Activated T-cell treated with anti-CD3 and anti-CD28 coated beads, Interleukin-2, amount 50 U/mL, for 4 hours (primary cell): ENCODE data around the gene TMEM88. TPM values are rescaled to one million over a fixed set of nuclear protein-coding genes. Genes with fewer than 3 reads are reported as not detected.

Source experiments
- ATAC-seq, 2 donors: fragments of 200-7000 bp; cut with Tn5 transposase; one replicate each; pipeline ENCODE4 v1.10.0; 2021
- DNase-seq: peaks from one replicate; pipeline ENCODE4 v3.0.0-alpha.2; 2020
- H3K27me3 Mint-ChIP-seq: one replicate; pipeline ENCODE4 v1.8.0; 2021; ENCODE audit warnings: low read depth, mixed read lengths
- H3K36me3 Mint-ChIP-seq: one replicate; pipeline ENCODE4 v1.8.0; 2022; ENCODE audit warnings: mixed read lengths; ENCODE audit not compliant: insufficient read depth
- H3K4me1 Mint-ChIP-seq: one replicate; pipeline ENCODE4 v1.8.0; 2021; ENCODE audit warnings: low read depth, mixed read lengths
- H3K4me3 Mint-ChIP-seq: one replicate; pipeline ENCODE4 v1.8.0; 2021; ENCODE audit warnings: mild to moderate bottlenecking, moderate library complexity, mixed read lengths
- H3K9me3 Mint-ChIP-seq: one replicate; pipeline ENCODE4 v1.8.0; 2021; ENCODE audit warnings: mixed read lengths
- total RNA-seq, 3 donors: library from RNA; stranded (reverse); gene quantifications; one replicate each; pipeline ENCODE4 v1.2.1, GENCODE V29; 2021

Gene TMEM88
- total RNA-seq, 3 donors from 2014 or later = 8.9 to 11.1 (median 9.9) TPM

DNA sequence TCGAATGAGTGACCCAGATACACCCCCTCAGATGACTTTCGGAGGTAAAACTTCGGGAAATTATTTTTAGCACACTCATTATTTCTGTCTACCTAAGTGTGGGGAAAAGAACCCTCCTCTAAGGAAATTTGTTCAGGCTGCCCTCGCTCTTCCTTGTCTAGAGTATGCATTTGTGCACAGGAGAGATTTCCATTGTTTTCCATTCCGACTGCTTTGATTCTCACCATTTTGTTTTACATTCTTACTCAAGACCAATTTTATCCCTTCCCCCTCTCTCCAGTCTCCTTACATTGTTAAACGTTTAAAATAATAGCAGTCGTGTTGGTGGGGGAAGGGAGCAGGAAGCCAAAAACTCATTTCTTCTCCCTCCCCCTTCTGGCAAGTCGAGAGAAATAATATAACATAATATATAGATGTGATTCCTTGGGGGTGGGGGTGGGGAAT, 32.2 kb downstream of the TMEM88 start:
- Mint-ChIP-seq H3K4me3 (no peak overlapping the region), H3K27me3 (no peaks in the 10 kb centered on the region)

DNA sequence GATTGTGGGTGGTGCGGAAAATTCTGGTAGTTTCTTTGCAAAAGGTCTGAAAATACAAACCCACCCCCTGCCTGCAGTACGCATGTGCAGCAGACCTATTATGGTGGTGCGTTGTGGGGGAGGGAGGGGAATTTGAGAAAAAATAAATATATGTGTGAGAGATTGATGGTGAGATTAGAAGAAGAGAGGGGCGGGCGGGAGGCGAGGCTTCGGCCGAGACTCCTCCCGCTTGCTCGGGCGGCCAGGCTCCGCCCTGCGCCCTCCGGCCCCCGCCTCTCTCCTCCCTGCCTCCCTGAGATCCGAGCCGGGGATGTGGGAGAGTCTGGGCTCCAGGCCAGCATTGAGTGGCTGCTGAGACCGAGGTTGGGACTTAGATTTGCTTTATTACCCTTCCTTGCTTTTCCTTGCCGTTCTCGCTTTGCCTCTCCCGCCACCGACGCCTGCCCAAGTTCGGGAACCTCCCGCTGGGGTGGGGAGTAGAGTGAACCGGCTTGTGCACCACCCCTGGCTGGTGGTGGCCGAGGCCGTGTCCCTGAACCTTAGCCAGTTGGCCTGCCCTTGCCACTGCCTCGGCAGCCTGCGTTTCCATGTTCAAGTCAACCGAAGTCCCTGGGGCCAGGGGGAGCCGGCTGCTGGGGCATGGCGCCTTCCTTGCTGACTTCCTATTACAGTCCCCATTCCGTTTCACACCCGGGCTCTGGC, 32.8 kb downstream of the TMEM88 start:
- Mint-ChIP-seq H3K36me3 (peaks cover 10% of the 10 kb centered on the region), H3K27me3 (no peaks in the 10 kb centered on the region), H3K4me1 (peaks cover 6% of the 10 kb centered on the region), H3K9me3 (no peaks in the 10 kb centered on the region), H3K4me3 (no peak overlapping the region)
- DNase-seq = peak; percentile 87
- peak; percentile 77 to 81 for ATAC-seq

More for the DNA sequence above, 32.2 kb downstream of the TMEM88 start:
- no peaks in the 10 kb centered on the region for H3K9me3 Mint-ChIP-seq
- peaks cover 8% of the 10 kb centered on the region for H3K36me3 Mint-ChIP-seq
- peaks cover 6% of the 10 kb centered on the region for H3K4me1 Mint-ChIP-seq
- ATAC-seq (peak in 1 of 2 donors; percentile 27), DNase-seq (no peak)

DNA sequence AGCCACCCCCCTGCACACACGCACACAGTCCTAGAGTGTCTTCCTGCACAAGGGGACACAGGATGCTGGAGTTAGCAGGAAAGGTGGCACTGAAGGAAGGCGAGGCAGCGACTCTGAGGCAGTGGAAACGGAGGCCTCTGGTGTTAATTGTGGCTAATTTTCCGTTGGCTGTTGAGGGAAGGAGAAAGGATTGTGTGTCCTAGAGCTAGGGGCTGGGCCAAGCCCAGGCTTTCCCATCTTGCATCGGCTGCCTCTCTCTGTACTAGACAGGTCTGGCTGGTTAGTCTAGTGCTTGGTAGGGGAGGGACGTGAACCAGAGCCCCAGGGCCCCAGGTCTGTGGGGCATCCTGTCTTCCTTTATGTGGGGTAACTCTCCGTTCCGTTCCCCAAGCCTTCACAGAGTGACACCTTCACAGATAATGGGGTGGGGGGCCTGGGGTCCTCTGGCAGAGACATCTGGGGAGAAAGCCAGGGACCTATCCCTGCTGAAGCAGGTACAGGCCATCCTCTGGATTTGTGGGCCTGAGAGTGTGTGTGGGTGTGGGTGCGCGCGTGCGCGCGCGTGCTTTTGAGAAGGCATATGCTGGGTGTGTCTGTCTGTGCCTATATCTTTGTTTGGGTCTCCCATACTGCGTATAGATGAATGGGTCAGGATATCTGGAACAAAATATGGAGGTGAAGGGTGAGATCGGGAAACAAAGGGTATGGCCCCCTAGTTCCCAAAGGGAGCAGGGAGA, 33.5 kb downstream of the TMEM88 start, which contains the start of gene CHD3:
TSS of gene CHD3 (plus strand) at position 606 of the 737 bp plus-strand sequence. CDS start 212 bp downstream, outside the sequence.
- peak; percentile 16 to 21 for ATAC-seq
- Mint-ChIP-seq H3K9me3 (no peaks in the 10 kb centered on the region), H3K36me3 (peaks cover 10% of the 10 kb centered on the region), H3K27me3 (no peaks in the 10 kb centered on the region), H3K4me1 (peaks cover 6% of the 10 kb centered on the region), H3K4me3 (peak within 1 kb of the TSS; percentile 31)
- peak; percentile 37 for DNase-seq

DNA sequence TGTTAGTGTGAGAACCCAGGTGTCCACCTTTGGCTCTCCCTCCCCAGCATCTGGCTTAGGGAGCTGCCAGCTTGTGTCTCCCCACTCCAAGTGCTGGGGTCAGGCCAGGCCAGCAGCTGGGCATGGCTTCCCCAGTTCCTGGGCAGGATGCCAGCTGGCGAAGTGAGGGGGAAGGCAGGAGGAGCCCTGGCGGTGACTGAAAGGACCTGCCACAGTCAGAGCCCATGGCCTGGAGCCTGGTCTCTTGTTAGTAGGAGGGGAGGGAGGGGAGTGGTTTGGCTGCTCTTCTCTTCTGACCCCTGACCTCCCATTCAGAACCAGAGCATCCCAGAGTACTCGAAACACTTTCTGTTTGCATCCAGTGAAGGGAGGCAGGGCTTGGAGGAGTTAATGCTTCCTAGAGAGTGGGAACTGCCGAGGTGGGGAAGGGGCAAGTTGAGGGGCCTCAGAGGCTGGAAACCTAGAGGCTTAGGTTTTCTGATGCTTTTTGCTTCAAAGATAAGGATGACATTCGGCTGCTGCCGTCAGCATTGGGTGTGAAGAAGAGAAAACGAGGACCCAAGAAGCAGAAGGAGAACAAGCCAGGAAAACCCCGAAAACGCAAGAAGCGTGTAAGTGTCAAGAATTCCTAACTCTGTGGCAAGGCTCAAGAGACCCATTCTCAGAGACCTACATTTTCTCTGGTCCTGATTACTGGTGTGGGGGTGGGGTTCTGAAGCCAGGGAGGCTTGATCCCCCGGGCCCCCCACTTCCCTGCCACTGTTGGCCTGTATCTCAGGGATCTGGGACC, 34.5 kb downstream of the TMEM88 start:
- DNase-seq (no peak), ATAC-seq (no peak)
- no peaks in the 10 kb centered on the region for H3K9me3 Mint-ChIP-seq
- H3K27me3 Mint-ChIP-seq = no peaks in the 10 kb centered on the region
- H3K4me3 Mint-ChIP-seq = peak overlapping the region; percentile 31
- peaks cover 19% of the 10 kb centered on the region for H3K36me3 Mint-ChIP-seq
- H3K4me1 Mint-ChIP-seq = peaks cover 6% of the 10 kb centered on the region

DNA sequence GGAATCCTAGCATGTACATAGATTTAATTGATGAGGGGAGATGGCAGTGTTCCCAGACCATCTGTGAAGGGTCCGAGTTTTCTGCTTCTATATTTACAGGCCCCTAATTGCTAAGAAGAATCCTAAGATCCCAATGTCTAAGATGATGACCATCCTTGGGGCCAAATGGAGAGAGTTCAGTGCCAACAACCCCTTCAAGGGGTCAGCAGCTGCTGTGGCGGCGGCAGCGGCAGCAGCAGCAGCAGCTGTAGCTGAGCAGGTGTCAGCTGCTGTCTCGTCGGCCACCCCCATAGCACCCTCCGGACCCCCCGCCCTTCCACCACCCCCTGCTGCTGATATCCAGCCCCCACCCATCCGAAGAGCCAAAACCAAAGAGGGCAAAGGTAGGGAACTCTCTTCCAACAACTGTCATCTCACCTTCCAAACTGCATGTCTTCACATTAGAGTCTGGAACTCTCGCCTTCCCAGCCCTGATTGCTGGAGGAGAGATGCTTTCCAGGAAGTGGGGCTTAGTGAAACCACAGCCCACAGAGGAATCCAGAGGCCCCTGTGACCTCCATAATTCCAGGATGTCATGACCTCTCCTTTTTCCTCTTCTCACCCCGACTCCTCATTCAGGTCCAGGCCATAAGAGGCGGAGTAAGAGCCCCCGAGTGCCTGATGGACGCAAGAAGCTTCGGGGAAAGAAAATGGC, 38.5 kb downstream of the TMEM88 start:
- Mint-ChIP-seq H3K9me3 (no peaks in the 10 kb centered on the region), H3K4me3 (no peak overlapping the region), H3K27me3 (no peaks in the 10 kb centered on the region), H3K4me1 (peaks cover 11% of the 10 kb centered on the region), H3K36me3 (peaks cover 48% of the 10 kb centered on the region)
- no peak for ATAC-seq
- no peak for DNase-seq

DNA sequence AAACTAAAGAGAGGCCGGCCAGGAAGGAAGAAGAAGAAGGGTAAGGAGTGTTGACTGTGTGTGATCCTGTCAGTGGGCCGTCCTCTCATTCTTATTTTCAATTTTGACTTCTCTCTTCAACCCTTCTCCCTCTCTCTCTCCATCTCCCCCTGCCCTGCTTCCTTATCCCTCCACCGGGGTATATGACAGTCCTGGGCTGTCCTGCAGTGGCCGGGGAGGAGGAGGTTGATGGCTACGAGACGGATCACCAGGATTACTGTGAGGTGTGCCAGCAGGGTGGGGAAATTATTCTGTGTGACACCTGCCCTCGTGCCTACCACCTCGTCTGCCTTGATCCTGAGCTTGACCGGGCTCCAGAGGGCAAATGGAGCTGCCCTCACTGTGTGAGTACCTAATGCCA, 39.4 kb downstream of the TMEM88 start:
- DNase-seq (no peak), ATAC-seq (no peak)
- H3K36me3 Mint-ChIP-seq = peaks cover 54% of the 10 kb centered on the region
- H3K27me3 Mint-ChIP-seq = no peaks in the 10 kb centered on the region
- no peaks in the 10 kb centered on the region for H3K9me3 Mint-ChIP-seq
- no peak overlapping the region for H3K4me3 Mint-ChIP-seq
- peaks cover 11% of the 10 kb centered on the region for H3K4me1 Mint-ChIP-seq

DNA sequence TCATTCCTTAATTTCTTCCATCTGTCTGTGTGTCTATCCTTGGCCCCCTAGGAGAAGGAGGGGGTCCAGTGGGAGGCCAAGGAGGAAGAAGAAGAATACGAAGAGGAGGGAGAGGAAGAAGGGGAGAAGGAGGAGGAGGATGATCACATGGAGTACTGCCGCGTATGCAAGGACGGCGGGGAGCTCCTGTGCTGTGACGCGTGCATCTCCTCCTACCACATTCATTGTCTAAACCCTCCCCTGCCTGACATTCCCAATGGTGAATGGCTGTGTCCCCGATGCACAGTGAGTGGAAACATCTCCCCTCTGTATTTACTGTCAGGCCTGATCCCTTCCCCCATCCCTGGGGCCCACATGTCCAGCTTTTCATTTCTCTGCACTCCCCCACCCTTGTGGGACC, 40.0 kb downstream of the TMEM88 start:
- no peak for DNase-seq
- Mint-ChIP-seq H3K4me1 (peaks cover 11% of the 10 kb centered on the region), H3K9me3 (no peaks in the 10 kb centered on the region), H3K4me3 (no peak overlapping the region), H3K36me3 (peaks cover 59% of the 10 kb centered on the region), H3K27me3 (no peaks in the 10 kb centered on the region)
- no peak for ATAC-seq

DNA sequence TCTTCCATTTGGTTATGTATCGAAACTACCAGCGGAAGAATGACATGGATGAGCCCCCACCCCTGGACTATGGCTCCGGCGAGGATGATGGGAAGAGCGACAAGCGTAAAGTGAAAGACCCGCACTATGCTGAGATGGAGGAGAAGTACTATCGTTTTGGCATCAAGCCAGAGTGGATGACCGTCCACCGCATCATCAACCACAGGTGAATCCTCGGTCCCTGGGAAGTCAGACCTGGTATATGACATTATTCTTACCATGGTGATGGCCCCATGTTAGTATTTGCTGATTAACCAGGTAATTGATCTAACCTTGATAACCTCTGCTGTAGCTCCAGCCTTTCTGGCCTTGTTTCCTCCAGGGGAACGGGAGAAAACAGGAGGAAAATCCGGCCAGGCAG, 42.2 kb downstream of the TMEM88 start:
- no peaks in the 10 kb centered on the region for H3K9me3 Mint-ChIP-seq
- no peak overlapping the region for H3K4me3 Mint-ChIP-seq
- H3K36me3 Mint-ChIP-seq = peaks cover 68% of the 10 kb centered on the region
- H3K4me1 Mint-ChIP-seq = peaks cover 9% of the 10 kb centered on the region
- H3K27me3 Mint-ChIP-seq = no peaks in the 10 kb centered on the region
- DNase-seq = no peak
- ATAC-seq = no peak

DNA sequence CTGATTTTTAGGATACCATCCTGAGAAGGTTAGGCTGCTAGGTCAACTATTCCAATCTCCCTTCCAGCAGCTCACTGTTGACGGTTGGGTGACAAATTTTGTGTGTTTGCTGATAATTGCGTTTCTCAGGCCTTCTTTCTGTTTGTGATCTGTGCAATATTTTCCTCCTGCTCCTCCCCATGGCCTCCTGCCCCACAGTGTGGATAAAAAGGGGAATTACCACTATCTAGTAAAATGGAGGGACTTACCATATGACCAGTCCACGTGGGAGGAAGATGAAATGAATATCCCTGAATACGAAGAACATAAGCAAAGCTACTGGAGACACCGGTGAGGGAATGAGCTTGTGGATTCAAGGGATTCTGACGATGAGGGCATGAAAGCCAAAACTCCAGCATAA, 42.9 kb downstream of the TMEM88 start:
- DNase-seq (no peak), ATAC-seq (peak; percentile 65 to 74)
- Mint-ChIP-seq H3K27me3 (no peaks in the 10 kb centered on the region), H3K36me3 (peaks cover 70% of the 10 kb centered on the region), H3K4me3 (no peak overlapping the region), H3K4me1 (peaks cover 9% of the 10 kb centered on the region), H3K9me3 (no peaks in the 10 kb centered on the region)

DNA sequence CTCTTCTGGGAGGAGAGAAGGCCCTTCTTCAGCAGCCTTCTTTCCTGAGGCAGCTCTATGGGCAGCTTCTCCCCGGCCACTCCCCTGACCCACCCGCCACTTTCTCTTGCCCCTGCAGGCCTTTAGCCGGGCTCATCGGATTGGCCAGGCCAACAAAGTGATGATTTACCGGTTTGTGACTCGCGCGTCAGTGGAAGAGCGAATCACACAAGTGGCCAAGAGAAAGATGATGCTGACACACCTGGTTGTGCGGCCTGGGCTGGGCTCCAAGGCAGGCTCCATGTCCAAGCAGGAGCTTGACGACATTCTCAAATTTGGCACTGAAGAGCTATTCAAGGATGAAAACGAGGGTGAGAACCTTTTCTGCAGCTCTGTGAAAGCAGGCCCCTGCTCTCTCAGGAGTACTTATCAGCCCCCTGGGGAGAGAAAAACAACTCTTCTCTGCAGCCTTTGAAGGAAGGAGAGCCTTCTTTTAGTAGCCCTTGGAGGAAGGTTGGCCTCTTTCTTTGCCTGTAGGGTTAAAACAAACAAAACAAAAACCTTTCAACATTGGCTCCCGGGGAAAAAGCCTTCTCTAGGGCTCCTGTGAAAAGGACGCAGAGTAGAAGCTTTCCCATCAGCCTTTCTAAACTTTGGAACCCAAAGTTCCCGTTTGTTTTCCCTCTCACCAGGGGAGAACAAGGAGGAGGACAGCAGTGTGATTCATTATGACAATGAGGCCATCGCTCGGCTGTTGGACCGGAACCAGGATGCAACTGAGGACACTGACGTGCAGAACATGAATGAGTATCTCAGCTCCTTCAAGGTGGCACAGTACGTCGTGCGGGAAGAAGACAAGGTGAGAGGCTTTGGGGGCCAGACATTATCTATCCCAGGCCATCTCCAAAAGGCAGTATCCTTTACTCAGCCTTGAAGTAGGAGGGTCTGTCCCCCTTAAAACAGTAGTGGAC, 48.6 kb downstream of the TMEM88 start:
- no peak for ATAC-seq
- no peak for DNase-seq
- peaks cover 72% of the 10 kb centered on the region for H3K36me3 Mint-ChIP-seq
- no peaks in the 10 kb centered on the region for H3K4me1 Mint-ChIP-seq
- H3K4me3 Mint-ChIP-seq = no peak overlapping the region
- no peaks in the 10 kb centered on the region for H3K9me3 Mint-ChIP-seq
- H3K27me3 Mint-ChIP-seq = no peaks in the 10 kb centered on the region
